Hepatocyte (in vitro differentiated cells): ENCODE measurements around the gene MAP3K20. TPM values are rescaled to one million over a fixed set of nuclear protein-coding genes. Genes with fewer than 3 reads are reported as not detected.
"Not testable (repeated sequence)": the region's sequence is repeated elsewhere in the genome, so short reads cannot be mapped to it uniquely, and the experiment has no call there.

Experiments
- DNase-seq: peaks from one replicate; pipeline ENCODE4 v3.0.0-alpha.2; 2016; ENCODE audit warnings: low spot score
- H2AFZ ChIP-seq: fragments of 200-600 bp; sonication (generic); 2 replicates; pipeline ENCODE4 v1.6.0; 2016; ENCODE audit warnings: antibody characterized with exemption, mild to moderate bottlenecking
- H3K27ac ChIP-seq: fragments of 200-600 bp; sonication (generic); 2 replicates; pipeline ENCODE4 v1.5.1; 2016; ENCODE audit warnings: mild to moderate bottlenecking
- H3K27me3 ChIP-seq: fragments of 200-600 bp; sonication (generic); 2 replicates; pipeline ENCODE4 v1.6.1; 2016
- H3K36me3 ChIP-seq: fragments of 200-600 bp; sonication (generic); replicated peaks from 2 replicates; pipeline ENCODE4 v1.5.1; 2016; ENCODE audit warnings: low read depth; ENCODE audit not compliant: insufficient read depth
- H3K4me1 ChIP-seq: fragments of 200-600 bp; sonication (generic); 2 replicates; pipeline ENCODE4 v1.5.1; 2016; ENCODE audit warnings: mild to moderate bottlenecking, moderate library complexity; ENCODE audit not compliant: insufficient read depth
- H3K4me2 ChIP-seq: fragments of 200-600 bp; sonication (generic); 2 replicates; pipeline ENCODE4 v1.6.0; 2016
- H3K4me3 ChIP-seq: fragments of 200-600 bp; sonication (generic); 2 replicates; pipeline ENCODE4 v1.5.1; 2016; ENCODE audit warnings: mild to moderate bottlenecking
- H3K79me2 ChIP-seq: fragments of 200-600 bp; sonication (generic); 2 replicates; pipeline ENCODE4 v1.6.0; 2017; ENCODE audit warnings: mild to moderate bottlenecking
- H3K9me2 ChIP-seq: fragments of 200-600 bp; sonication (generic); replicated peaks from 2 replicates; pipeline ENCODE4 v1.6.0; 2017; ENCODE audit warnings: mild to moderate bottlenecking; ENCODE audit not compliant: insufficient read depth
- H3K9me3 ChIP-seq: fragments of 200-600 bp; sonication (generic); 2 replicates; pipeline ENCODE4 v1.5.1; 2016; ENCODE audit warnings: low read depth, mild to moderate bottlenecking
- H4K20me1 ChIP-seq: fragments of 200-600 bp; sonication (generic); 2 replicates; pipeline ENCODE4 v1.6.0; 2016; ENCODE audit warnings: mild to moderate bottlenecking; ENCODE audit not compliant: insufficient read depth, poor library complexity, severe bottlenecking
- EZH2 ChIP-seq: fragments of 200-600 bp; sonication (generic); IDR thresholded peaks from 2 replicates; pipeline ENCODE4 v1.6.1; 2016; ENCODE audit warnings: antibody characterized with exemption, mild to moderate bottlenecking, borderline replicate concordance
- EZH2phosphoT487 ChIP-seq: fragments of 200-600 bp; sonication (generic); IDR thresholded peaks from one replicate; pipeline ENCODE4 v1.6.1; 2018; ENCODE audit warnings: antibody characterized with exemption, mild to moderate bottlenecking, low read depth, moderate library complexity; ENCODE audit not compliant: unreplicated experiment, severe bottlenecking
- WGBS: methylation state at CpG from one replicate; pipeline ENCODE4 v1.1.6; 2016; ENCODE audit warnings: low lambda C conversion rate; ENCODE audit errors: missing lambda C conversion rate; 5-methylcytosine and 5-hydroxymethylcytosine counted together
- polyA plus RNA-seq: library from polyadenylated mRNA; unstranded; fragments of >200 nt; fragmentation: Nextera tagmentation; extraction: Ambion mirVana; gene quantifications from 2 replicates; pipeline ENCODE4 v1.2.1, GENCODE V29; 2016
- total RNA-seq: library from RNA; depleted of rRNA; stranded (reverse); fragments of >200 nt; gene quantifications from 2 replicates; pipeline ENCODE4 v1.2.3, GENCODE V29; 2014
- TF ChIP-seq, protein P1 (sequence below): fragments of 200-600 bp; sonication (generic); IDR thresholded peaks from 2 replicates; pipeline ENCODE4 v1.5.1; 2016; ENCODE audit warnings: antibody characterized with exemption, mild to moderate bottlenecking; ENCODE audit not compliant: poor library complexity

Gene MAP3K20
- total and polyA plus RNA-seq, 2 experiments from 2014 or later, result 16.5 to 23.3 TPM

DNA sequence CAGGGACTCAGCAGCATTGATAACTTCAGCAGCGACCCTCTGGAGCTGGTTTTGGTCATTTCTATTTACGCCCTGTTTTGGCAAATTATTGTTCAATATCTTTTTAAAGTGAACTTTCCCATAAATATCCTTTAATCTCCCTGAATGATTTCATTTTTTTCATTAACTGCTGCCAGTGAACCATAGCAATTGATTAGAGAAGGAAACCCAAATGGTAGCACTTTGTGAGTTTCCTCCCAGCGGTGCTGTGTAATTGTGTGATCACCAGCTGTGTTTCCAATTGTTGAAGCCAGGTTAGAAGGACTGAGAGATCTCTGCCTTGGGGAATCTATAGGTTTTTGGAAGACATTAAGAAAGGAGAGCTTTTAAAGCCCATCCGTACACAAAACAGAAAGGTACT is 16.3 kb downstream of the MAP3K20 start:
- H3K79me2 ChIP-seq, result peaks cover 54% of the 10 kb centered on the region
- no peak overlapping the region for H3K4me2 ChIP-seq
- no peak overlapping the region for H2AFZ ChIP-seq
- no peaks in the 10 kb centered on the region for H3K36me3 ChIP-seq
- no peak overlapping the region for H3K4me3 ChIP-seq
- TF ChIP-seq, protein P1, sequence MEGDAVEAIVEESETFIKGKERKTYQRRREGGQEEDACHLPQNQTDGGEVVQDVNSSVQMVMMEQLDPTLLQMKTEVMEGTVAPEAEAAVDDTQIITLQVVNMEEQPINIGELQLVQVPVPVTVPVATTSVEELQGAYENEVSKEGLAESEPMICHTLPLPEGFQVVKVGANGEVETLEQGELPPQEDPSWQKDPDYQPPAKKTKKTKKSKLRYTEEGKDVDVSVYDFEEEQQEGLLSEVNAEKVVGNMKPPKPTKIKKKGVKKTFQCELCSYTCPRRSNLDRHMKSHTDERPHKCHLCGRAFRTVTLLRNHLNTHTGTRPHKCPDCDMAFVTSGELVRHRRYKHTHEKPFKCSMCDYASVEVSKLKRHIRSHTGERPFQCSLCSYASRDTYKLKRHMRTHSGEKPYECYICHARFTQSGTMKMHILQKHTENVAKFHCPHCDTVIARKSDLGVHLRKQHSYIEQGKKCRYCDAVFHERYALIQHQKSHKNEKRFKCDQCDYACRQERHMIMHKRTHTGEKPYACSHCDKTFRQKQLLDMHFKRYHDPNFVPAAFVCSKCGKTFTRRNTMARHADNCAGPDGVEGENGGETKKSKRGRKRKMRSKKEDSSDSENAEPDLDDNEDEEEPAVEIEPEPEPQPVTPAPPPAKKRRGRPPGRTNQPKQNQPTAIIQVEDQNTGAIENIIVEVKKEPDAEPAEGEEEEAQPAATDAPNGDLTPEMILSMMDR, result no peak
- TF ChIP-seq EZH2phosphoT487 (no peak), EZH2 (no peak)
- WGBS, result 95% methylated on average over 4 of the region's 4 CpGs
- DNase-seq, result no peak
- H3K27ac ChIP-seq, result no peak overlapping the region
- H3K9me3 ChIP-seq, result peaks cover 4% of the 10 kb centered on the region
- H4K20me1 ChIP-seq, result no peaks in the 10 kb centered on the region
- no peaks in the 10 kb centered on the region for H3K9me2 ChIP-seq
- H3K4me1 ChIP-seq, result peaks cover 10% of the 10 kb centered on the region
- H3K27me3 ChIP-seq, result no peaks in the 10 kb centered on the region

DNA sequence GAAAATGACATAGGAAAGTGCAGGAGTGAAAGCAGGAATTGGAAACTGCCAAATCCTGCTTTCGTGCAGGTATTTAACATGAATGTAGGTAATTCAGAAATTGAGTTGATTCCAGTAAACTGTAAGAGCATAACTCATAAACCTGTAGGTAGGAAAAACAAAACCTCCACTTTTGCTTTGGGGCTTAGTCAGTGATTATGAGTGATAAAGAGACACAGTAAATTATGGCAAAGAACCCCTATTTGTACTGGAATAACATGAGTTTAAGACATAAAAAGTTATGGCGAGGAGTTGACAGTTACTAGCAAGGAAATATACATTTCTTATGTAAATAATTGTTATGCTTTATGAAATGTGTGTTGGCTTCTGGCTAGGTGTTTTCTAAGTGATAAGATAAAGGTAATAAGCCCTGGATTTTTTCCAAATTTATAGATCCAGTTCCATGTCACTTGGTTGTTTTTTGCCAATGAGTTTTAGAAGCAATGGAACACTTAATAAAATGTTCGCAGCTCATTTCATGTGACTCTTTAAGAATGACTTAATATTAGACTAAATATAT is 17.3 kb downstream of the MAP3K20 start:
- H3K4me1 ChIP-seq, result peaks cover 10% of the 10 kb centered on the region
- no peak overlapping the region for H3K4me3 ChIP-seq
- no peaks in the 10 kb centered on the region for H3K9me2 ChIP-seq
- DNase-seq, result no peak
- no peaks in the 10 kb centered on the region for H4K20me1 ChIP-seq
- no peak overlapping the region for H3K27ac ChIP-seq
- H3K36me3 ChIP-seq, result no peaks in the 10 kb centered on the region
- no peak overlapping the region for H2AFZ ChIP-seq
- 92% methylated on average over 3 of the region's 3 CpGs for WGBS
- TF ChIP-seq, protein P1, result no peak
- no peak for TF ChIP-seq EZH2
- no peak for TF ChIP-seq EZH2phosphoT487
- H3K27me3 ChIP-seq, result no peaks in the 10 kb centered on the region
- H3K9me3 ChIP-seq, result peaks cover 4% of the 10 kb centered on the region
- H3K79me2 ChIP-seq, result peaks cover 49% of the 10 kb centered on the region
- no peak overlapping the region for H3K4me2 ChIP-seq

DNA sequence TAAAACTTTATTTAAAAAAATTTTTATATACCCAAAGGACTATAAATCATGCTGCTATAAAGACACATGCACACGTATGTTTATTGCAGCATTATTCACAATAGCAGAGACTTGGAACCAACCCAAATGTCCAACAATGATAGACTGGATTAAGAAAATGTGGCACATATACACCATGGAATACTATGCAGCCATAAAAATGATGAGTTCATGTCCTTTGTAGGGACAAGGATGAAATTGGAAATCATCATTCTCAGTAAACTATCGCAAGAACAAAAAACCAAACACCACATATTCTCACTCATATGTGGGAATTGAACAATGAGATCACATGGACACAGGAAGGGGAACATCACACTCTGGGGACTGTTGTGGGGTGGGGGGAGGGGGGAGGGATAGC is 18.0 kb downstream of the MAP3K20 start:
- 85% methylated on average over 2 of the region's 2 CpGs for WGBS
- H3K4me2 ChIP-seq, H3K9me3 ChIP-seq, H2AFZ ChIP-seq, H3K36me3 ChIP-seq, H3K9me2 ChIP-seq, DNase-seq, H4K20me1 ChIP-seq, H3K27me3 ChIP-seq, H3K4me3 ChIP-seq, H3K27ac ChIP-seq: not testable (repeated sequence)
- Histone ChIP-seq H3K79me2 (peaks cover 46% of the 10 kb centered on the region), H3K4me1 (peaks cover 10% of the 10 kb centered on the region)

DNA sequence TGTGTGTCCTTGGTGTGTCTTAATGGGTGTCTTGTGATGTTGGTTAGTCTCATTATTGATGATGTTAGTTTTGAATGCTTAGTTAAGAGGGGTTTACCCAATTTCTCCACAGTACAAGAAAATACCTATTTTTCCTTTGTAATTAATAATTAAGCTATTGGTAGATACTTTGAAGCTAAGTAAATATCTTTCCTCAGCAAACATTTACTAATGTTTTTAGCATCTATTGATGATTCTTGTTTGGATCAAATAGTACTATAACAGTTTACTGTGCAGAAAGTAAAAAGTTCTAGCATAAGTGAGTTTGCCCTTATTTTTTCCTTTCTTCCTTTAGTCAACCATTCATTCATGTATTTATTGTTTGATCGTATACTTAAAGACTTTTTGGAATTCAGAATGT is 19.1 kb downstream of the MAP3K20 start:
- Histone ChIP-seq H3K9me3 (peaks cover 4% of the 10 kb centered on the region), H3K4me2 (no peak overlapping the region), H3K79me2 (peaks cover 34% of the 10 kb centered on the region)

More for the DNA sequence above, 19.1 kb downstream of the MAP3K20 start:
- no peaks in the 10 kb centered on the region for H4K20me1 ChIP-seq
- TF ChIP-seq EZH2phosphoT487 (no peak), EZH2 (no peak)
- TF ChIP-seq, protein P1, result no peak
- H3K27me3 ChIP-seq, result no peaks in the 10 kb centered on the region
- no peak overlapping the region for H3K27ac ChIP-seq
- no peak for DNase-seq
- whole genome bisulfite sequencing, result 96% methylated on average over 1 of the region's 1 CpG
- peaks cover 10% of the 10 kb centered on the region for H3K4me1 ChIP-seq
- no peaks in the 10 kb centered on the region for H3K9me2 ChIP-seq
- H3K36me3 ChIP-seq, result no peaks in the 10 kb centered on the region
- no peak overlapping the region for H3K4me3 ChIP-seq
- H2AFZ ChIP-seq, result no peak overlapping the region
